T-helper 1 cell treated with Interleukin-12 subunit alpha and Interleukin-12 subunit beta and Interleukin-4 antibody, amounts not matched to agents 30 μg/mL and 1 μg/mL, for 36 hours (primary cell): ENCODE results near the gene KNSTRN.

ENCODE experiments used
- H3K27ac Mint-ChIP-seq: one replicate; pipeline ENCODE4 v1.8.0; 2021; ENCODE audit warnings: mild to moderate bottlenecking, mixed read lengths
- H3K27me3 Mint-ChIP-seq: one replicate; pipeline ENCODE4 v1.8.0; 2021; ENCODE audit warnings: low read depth, mixed read lengths
- H3K36me3 Mint-ChIP-seq: one replicate; pipeline ENCODE4 v1.8.0; 2021; ENCODE audit warnings: low read depth, mixed read lengths
- H3K4me1 Mint-ChIP-seq: one replicate; pipeline ENCODE4 v1.8.0; 2021; ENCODE audit warnings: low read depth, mixed read lengths
- H3K4me3 Mint-ChIP-seq: one replicate; pipeline ENCODE4 v1.8.0; 2021; ENCODE audit warnings: mild to moderate bottlenecking, moderate library complexity, mixed read lengths
- H3K9me3 Mint-ChIP-seq: one replicate; pipeline ENCODE4 v1.8.0; 2021; ENCODE audit warnings: mixed read lengths

Gene KNSTRN

GRCh38 chr15:40436892-40437751, 54.6 kb downstream of the KNSTRN start:
- Mint-ChIP-seq H3K36me3 (peaks cover 1% of the 10 kb centered on the region), H3K27me3 (peaks cover 79% of the 10 kb centered on the region)

DNA sequence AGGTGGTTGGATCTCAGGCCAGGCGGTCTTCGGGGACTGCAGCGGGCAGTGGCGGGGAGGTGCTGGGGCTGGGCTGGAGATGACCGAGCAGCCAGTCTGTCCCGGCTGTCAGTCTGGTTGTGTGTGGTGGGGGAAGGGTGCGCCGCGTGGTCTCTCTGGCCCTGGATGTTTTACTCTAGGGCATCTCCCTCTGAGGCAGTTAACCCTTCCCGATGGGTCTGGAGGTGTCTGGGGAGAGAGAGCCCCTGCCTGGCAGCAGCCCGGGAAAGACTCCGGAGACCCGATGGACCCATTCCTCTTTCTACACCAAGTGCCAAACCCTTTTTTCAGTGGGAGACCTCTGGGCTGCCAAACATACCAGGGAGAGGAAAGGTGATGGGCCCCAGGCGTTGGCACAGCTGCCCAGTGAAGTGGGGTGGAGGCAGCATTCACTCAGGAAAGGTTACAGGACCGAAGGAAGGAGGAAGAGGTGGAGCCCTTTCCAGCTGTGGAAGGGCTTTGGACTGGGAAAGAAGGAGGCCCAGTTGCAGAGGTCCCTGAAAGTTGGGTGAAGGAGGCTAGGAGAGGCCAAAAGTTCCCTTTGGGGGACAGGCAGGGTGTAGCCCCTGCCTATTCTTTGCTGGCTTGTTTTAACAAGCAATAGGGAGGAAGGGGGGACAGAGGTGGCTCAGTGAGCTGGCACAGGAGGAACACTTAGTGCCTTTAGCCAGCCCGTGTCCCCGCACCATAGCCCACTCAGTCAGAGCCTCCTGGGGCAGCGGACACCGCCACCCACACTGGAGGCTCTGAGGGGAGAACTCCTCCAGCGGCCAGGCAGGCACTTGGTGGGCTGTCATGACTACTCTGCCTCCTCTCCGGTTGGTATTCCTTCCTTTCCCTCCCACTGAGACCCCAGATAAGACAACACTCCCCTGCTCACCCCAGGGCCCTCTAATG, 55.5 kb downstream of the KNSTRN start:
- H3K36me3 Mint-ChIP-seq: peaks cover 9% of the 10 kb centered on the region
- H3K4me3 Mint-ChIP-seq: no peak overlapping the region
- no peak overlapping the region for H3K27ac Mint-ChIP-seq
- H3K27me3 Mint-ChIP-seq: peaks cover 81% of the 10 kb centered on the region
- peaks cover 18% of the 10 kb centered on the region for H3K4me1 Mint-ChIP-seq
- no peaks in the 10 kb centered on the region for H3K9me3 Mint-ChIP-seq

More at GRCh38 chr15:40436892-40437751, 54.6 kb downstream of the KNSTRN start:
- Mint-ChIP-seq H3K27ac (no peak overlapping the region), H3K4me1 (peaks cover 11% of the 10 kb centered on the region), H3K9me3 (no peaks in the 10 kb centered on the region), H3K4me3 (peak overlapping the region; percentile 25)

GRCh38 chr15:40438712-40439111, 56.2 kb downstream of the KNSTRN start:
- H3K4me3 Mint-ChIP-seq: no peak overlapping the region
- H3K36me3 Mint-ChIP-seq: peaks cover 12% of the 10 kb centered on the region
- H3K27me3 Mint-ChIP-seq: peaks cover 81% of the 10 kb centered on the region
- H3K4me1 Mint-ChIP-seq: peaks cover 21% of the 10 kb centered on the region
- H3K27ac Mint-ChIP-seq: no peak overlapping the region
- H3K9me3 Mint-ChIP-seq: no peaks in the 10 kb centered on the region

- Mint-ChIP-seq H3K36me3 (peaks cover 15% of the 10 kb centered on the region), H3K27ac (no peak overlapping the region), H3K27me3 (peaks cover 80% of the 10 kb centered on the region), H3K9me3 (no peaks in the 10 kb centered on the region), H3K4me3 (peak overlapping the region; percentile 94), H3K4me1 (peaks cover 27% of the 10 kb centered on the region)
Observed at GRCh38 chr15:40439461-40439959, 57.0 kb downstream of the KNSTRN start.

DNA sequence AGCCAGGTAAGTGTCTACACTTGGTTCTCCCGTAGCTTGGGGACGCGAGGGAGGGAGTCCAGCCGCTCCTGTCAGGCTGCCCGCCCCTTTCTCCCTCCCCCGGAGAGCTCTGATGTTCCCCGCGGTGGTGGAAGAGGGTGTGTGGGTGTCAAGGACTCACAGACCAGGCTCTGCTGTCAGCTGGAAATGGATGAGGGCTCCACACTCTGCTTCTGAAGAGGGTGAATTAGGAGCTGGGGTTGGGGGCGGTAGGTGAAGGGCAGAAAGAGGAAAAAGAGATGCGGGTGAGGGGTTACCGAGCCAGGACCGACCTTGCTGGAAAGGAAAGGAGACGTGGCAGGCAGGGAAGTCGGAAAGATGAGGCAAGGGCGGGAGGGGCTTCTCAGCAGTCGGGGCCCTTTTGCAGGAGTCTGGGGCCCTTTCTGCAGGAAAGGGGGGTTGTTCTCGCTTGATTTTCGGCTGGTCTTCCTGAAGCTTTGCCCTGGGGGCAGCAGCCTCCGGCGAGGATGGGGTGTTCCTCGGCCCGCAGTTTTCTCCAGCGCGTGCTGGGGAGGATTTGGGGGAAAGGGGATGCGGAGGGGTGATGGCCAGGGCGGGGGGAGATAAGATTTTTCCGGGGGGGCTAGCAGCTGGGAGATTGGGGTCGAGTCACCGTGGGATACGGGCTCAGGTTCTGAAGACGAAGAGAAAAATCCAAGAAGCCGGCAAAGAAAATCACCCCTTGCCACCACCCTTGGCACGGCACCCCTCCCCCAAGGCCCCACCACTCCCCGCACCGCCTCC, 57.6 kb downstream of the KNSTRN start:
- Mint-ChIP-seq H3K4me1 (peaks cover 31% of the 10 kb centered on the region), H3K27me3 (peaks cover 77% of the 10 kb centered on the region), H3K27ac (peak overlapping the region; percentile 81), H3K36me3 (peaks cover 15% of the 10 kb centered on the region), H3K9me3 (no peaks in the 10 kb centered on the region), H3K4me3 (peak overlapping the region; percentile 94)

- Mint-ChIP-seq H3K27me3 (peaks cover 69% of the 10 kb centered on the region), H3K4me1 (peaks cover 27% of the 10 kb centered on the region), H3K27ac (peak within 1 kb of the TSS; percentile 81), H3K36me3 (peaks cover 15% of the 10 kb centered on the region), H3K4me3 (peak within 1 kb of the TSS; percentile 94), H3K9me3 (no peaks in the 10 kb centered on the region)
Observed at GRCh38 chr15:40440743-40441564, 58.4 kb downstream of the KNSTRN start, which contains the start of gene BAHD1. BAHD1 (plus strand) TSS chr15:40440953; CDS start chr15:40458465, 17,512 bp downstream.

DNA sequence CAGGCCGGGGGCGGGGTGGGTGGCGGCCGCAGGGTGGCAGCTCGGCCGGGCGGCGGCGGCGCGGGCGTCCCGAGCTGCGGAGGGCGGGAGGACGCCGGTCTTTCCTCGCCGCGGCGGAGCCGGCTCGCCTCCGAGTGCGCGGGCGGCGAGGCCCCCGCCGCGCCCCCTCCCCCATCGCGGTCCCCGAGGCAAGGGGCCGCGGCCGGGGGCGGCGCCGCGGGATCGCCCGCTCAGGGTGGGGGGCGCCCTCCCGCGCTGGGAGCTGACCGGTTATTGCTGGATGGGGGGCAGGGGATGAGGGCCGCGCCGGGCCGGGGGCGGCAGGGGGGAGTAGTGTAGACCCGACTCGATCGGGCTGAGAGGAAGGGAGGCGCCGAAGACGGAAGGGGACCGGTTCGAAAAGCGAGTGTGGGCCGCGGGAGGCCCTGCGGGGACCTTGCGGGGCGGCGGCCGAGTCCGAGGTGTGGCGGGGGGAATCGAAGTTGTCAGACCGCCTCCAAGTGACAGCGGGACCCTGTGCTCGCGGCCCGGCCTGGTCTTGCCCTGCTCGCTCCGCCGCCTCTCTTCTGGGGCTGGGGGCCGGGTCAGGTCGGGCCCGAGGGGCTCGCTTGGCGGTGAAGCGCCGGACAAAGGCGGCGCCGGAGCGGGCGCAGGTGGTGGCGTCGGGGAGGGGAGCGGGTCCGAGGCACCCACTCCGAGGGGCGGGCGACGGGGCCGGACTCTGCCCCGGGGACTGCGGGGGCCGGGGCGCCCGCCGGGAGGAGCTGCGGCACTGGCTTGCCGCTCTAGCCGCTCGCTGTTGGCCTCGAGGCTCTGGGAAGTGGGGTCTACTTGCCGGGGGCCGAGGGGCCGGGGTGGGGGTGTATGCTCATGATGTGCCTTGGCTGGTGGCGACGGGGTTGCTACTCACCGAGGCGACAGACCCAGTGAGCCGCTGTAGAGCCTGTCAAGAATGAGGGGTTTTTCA, 59.3 kb downstream of the KNSTRN start:
- peaks cover 15% of the 10 kb centered on the region for H3K36me3 Mint-ChIP-seq
- peak overlapping the region; percentile 82 for H3K4me3 Mint-ChIP-seq
- peaks cover 61% of the 10 kb centered on the region for H3K27me3 Mint-ChIP-seq
- peaks cover 23% of the 10 kb centered on the region for H3K4me1 Mint-ChIP-seq
- H3K27ac Mint-ChIP-seq: peak overlapping the region; percentile 41
- no peaks in the 10 kb centered on the region for H3K9me3 Mint-ChIP-seq

DNA sequence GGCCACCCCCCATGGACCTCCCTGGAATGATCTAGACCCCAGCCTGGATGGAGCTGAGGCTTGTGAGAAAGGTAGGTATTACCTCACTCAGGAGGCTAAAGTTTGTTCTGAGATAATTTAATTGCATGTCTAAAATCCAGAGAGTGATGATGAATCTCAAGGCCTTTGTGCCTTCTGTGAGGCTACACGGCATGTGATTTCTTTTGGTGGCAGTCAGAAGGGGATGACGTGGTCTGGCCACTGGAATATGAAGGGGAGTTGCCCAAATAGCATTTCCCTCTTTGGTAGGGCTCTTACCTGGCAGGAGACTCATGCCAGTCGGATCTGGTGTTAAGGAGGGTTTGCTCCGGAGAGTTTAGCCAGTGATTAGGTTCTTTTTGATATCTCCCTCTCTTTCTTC, 60.7 kb downstream of the KNSTRN start:
- peaks cover 15% of the 10 kb centered on the region for H3K36me3 Mint-ChIP-seq
- H3K27me3 Mint-ChIP-seq: peaks cover 47% of the 10 kb centered on the region
- peak overlapping the region; percentile 79 for H3K4me3 Mint-ChIP-seq
- no peak overlapping the region for H3K27ac Mint-ChIP-seq
- H3K4me1 Mint-ChIP-seq: peaks cover 23% of the 10 kb centered on the region
- no peaks in the 10 kb centered on the region for H3K9me3 Mint-ChIP-seq

GRCh38 chr15:40443846-40444245, 61.3 kb downstream of the KNSTRN start:
- no peaks in the 10 kb centered on the region for H3K9me3 Mint-ChIP-seq
- peak overlapping the region; percentile 47 for H3K4me3 Mint-ChIP-seq
- H3K36me3 Mint-ChIP-seq: peaks cover 15% of the 10 kb centered on the region
- peaks cover 41% of the 10 kb centered on the region for H3K27me3 Mint-ChIP-seq
- H3K27ac Mint-ChIP-seq: no peak overlapping the region
- H3K4me1 Mint-ChIP-seq: peaks cover 23% of the 10 kb centered on the region
